DOHH2 (cell line): ENCODE measurements around the gene PDE11A.

ENCODE experiments used
- EZH2phosphoT487 ChIP-seq: fragments of 200-600 bp; sonication (generic); IDR thresholded peaks from 2 replicates; pipeline ENCODE4 v1.6.1; 2017; ENCODE audit warnings: borderline replicate concordance, mild to moderate bottlenecking, antibody characterized with exemption, low read length, moderate library complexity, mixed read lengths
- TF ChIP-seq, protein P1 (sequence below): fragments of 200-600 bp; sonication (generic); IDR thresholded peaks from one replicate; pipeline ENCODE4 v1.5.1; 2014; ENCODE audit warnings: antibody characterized with exemption, mild to moderate bottlenecking, low read depth, low read length; ENCODE audit not compliant: poor library complexity, severe bottlenecking

DNA sequence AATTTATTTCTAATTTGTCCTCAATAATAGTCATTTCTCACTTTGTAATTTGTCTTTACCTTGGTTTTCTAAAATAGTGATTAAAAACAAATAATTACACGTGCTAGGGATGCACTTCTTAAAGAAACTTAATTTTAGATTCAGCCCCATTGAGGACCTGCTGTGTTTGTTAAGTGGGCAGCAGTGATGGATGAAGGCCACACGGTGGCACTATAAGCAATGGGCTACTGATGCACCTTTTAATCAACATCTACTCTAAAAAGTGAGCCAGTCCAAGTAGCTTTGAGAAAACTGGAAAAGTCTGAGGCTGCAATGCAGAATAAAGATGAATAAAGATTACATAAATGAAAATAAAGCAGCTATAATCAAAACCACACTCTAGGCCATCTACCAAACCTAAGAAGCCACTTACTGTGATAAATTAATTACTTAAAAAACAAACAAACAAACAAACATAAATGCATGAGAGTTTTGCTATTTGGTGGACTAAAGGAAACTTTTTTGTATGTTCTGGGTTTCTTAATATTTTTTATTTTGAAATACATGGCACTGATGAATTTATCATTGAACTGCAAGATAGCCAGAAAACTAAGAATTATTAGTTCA, 89.3 kb downstream of the PDE11A start:
- TF ChIP-seq, protein P1, sequence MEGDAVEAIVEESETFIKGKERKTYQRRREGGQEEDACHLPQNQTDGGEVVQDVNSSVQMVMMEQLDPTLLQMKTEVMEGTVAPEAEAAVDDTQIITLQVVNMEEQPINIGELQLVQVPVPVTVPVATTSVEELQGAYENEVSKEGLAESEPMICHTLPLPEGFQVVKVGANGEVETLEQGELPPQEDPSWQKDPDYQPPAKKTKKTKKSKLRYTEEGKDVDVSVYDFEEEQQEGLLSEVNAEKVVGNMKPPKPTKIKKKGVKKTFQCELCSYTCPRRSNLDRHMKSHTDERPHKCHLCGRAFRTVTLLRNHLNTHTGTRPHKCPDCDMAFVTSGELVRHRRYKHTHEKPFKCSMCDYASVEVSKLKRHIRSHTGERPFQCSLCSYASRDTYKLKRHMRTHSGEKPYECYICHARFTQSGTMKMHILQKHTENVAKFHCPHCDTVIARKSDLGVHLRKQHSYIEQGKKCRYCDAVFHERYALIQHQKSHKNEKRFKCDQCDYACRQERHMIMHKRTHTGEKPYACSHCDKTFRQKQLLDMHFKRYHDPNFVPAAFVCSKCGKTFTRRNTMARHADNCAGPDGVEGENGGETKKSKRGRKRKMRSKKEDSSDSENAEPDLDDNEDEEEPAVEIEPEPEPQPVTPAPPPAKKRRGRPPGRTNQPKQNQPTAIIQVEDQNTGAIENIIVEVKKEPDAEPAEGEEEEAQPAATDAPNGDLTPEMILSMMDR, result peak; percentile 83
- TF ChIP-seq EZH2phosphoT487, result no peak
